Smooth muscle cell (in vitro differentiated cells): ENCODE measurements around the gene UVSSA. TPM values are rescaled to one million over a fixed set of nuclear protein-coding genes. Genes with fewer than 3 reads are reported as not detected.

ENCODE experiments used
- DNase-seq: peaks from one replicate; lab custom pipeline; 2025; ENCODE audit not compliant: unreplicated experiment; lab: John Stamatoyannopoulos, UW
- H2AFZ ChIP-seq: fragments of 200-600 bp; sonication (generic); 2 replicates; pipeline ENCODE4 v1.6.0; 2016; ENCODE audit warnings: antibody characterized with exemption, low read depth, mild to moderate bottlenecking
- H3F3A ChIP-seq: fragments of 200-600 bp; sonication (generic); 2 replicates; pipeline ENCODE4 v1.6.0; 2017; ENCODE audit warnings: antibody characterized with exemption, low read depth
- H3K27ac ChIP-seq: fragments of 200-600 bp; sonication (generic); 2 replicates; pipeline ENCODE4 v1.5.1; 2016; ENCODE audit warnings: low read depth, mild to moderate bottlenecking
- H3K27me3 ChIP-seq: fragments of 200-600 bp; sonication (generic); 2 replicates; pipeline ENCODE4 v1.6.1; 2016; ENCODE audit warnings: low read depth, mild to moderate bottlenecking
- H3K36me3 ChIP-seq: fragments of 200-600 bp; sonication (generic); 2 replicates; pipeline ENCODE4 v1.5.1; 2016; ENCODE audit warnings: low read depth
- H3K4me1 ChIP-seq: fragments of 200-600 bp; sonication (generic); 2 replicates; pipeline ENCODE4 v1.5.1; 2016; ENCODE audit warnings: low read depth
- H3K4me2 ChIP-seq: fragments of 200-600 bp; sonication (generic); 2 replicates; pipeline ENCODE4 v1.6.0; 2016; ENCODE audit warnings: mild to moderate bottlenecking
- H3K4me3 ChIP-seq: fragments of 200-600 bp; sonication (generic); 2 replicates; pipeline ENCODE4 v1.5.1; 2016; ENCODE audit warnings: mild to moderate bottlenecking
- H3K79me2 ChIP-seq: fragments of 200-600 bp; sonication (generic); 2 replicates; pipeline ENCODE4 v1.6.0; 2016; ENCODE audit warnings: low read depth, mild to moderate bottlenecking
- H3K9ac ChIP-seq: fragments of 200-600 bp; sonication (generic); 2 replicates; pipeline ENCODE4 v1.6.0; 2016; ENCODE audit warnings: low read depth
- H3K9me3 ChIP-seq: fragments of 200-600 bp; sonication (generic); replicated peaks from 2 replicates; pipeline ENCODE4 v1.5.1; 2016; ENCODE audit warnings: low read depth
- H4K20me1 ChIP-seq: fragments of 200-600 bp; sonication (generic); 2 replicates; pipeline ENCODE4 v1.6.0; 2016; ENCODE audit warnings: low read depth
- CTCF ChIP-seq: fragments of 200-600 bp; sonication (generic); IDR thresholded peaks from 2 replicates; pipeline ENCODE4 v1.5.1; 2017; ENCODE audit warnings: borderline replicate concordance, mild to moderate bottlenecking, antibody characterized with exemption; ENCODE audit not compliant: insufficient read depth, poor library complexity, severe bottlenecking
- WGBS: methylation state at CpG from one replicate; pipeline ENCODE4 v1.1.7; 2016; ENCODE audit warnings: low lambda C conversion rate; 5-methylcytosine and 5-hydroxymethylcytosine counted together
- polyA plus RNA-seq: library from polyadenylated mRNA; unstranded; fragments of >200 nt; fragmentation: Nextera tagmentation; extraction: Ambion mirVana; gene quantifications from 2 replicates; pipeline ENCODE4 v1.2.1, GENCODE V29; 2016
- total RNA-seq: library from RNA; depleted of rRNA; stranded (reverse); fragments of >200 nt; gene quantifications from 2 replicates; pipeline ENCODE4 v1.2.3, GENCODE V29; 2014

UVSSA gene
- total and polyA plus RNA-seq, 2 experiments from 2014 or later, result 9.0 to 13.0 TPM

- TF ChIP-seq CTCF, result no peak
- H2AFZ ChIP-seq, result no peak overlapping the region
- H3K27ac ChIP-seq, result no peak overlapping the region
- WGBS, result 67% methylated on average over 15 of the region's 15 CpGs
- peaks cover 78% of the 10 kb centered on the region for H3K27me3 ChIP-seq
- no peaks in the 10 kb centered on the region for H3K4me1 ChIP-seq
- H3K36me3 ChIP-seq, result no peaks in the 10 kb centered on the region
- H3K79me2 ChIP-seq, result no peaks in the 10 kb centered on the region
- no peaks in the 10 kb centered on the region for H4K20me1 ChIP-seq
- H3K9me3 ChIP-seq, result no peaks in the 10 kb centered on the region
- no peak overlapping the region for H3K9ac ChIP-seq
- H3K4me2 ChIP-seq, result no peak overlapping the region
- H3K4me3 ChIP-seq, result no peak overlapping the region
- DNase-seq, result no peak
- no peaks in the 10 kb centered on the region for H3F3A ChIP-seq
Observed at GRCh38 chr4:1412376-1413203, 65.6 kb downstream of the UVSSA start.

- Histone ChIP-seq H2AFZ (no peak overlapping the region), H3K4me3 (no peak overlapping the region), H3K9me3 (no peaks in the 10 kb centered on the region), H3K4me2 (no peak overlapping the region), H3K27me3 (peaks cover 73% of the 10 kb centered on the region), H3K9ac (no peak overlapping the region), H3K79me2 (no peaks in the 10 kb centered on the region), H4K20me1 (no peaks in the 10 kb centered on the region), H3K36me3 (no peaks in the 10 kb centered on the region), H3K27ac (no peak overlapping the region), H3K4me1 (no peaks in the 10 kb centered on the region), H3F3A (no peaks in the 10 kb centered on the region)
- WGBS, result 80% methylated on average over 16 of the region's 16 CpGs
- no peak for DNase-seq
- no peak for TF ChIP-seq CTCF
Observed at GRCh38 chr4:1413204-1413663, 66.2 kb downstream of the UVSSA start.

GRCh38 chr4:1413687-1414479 lies 66.9 kb downstream of the UVSSA start:
- Histone ChIP-seq H2AFZ (no peak overlapping the region), H3K9ac (no peak overlapping the region), H3K4me3 (no peak overlapping the region), H4K20me1 (no peaks in the 10 kb centered on the region), H3K9me3 (no peaks in the 10 kb centered on the region), H3K36me3 (no peaks in the 10 kb centered on the region), H3K4me1 (no peaks in the 10 kb centered on the region), H3K79me2 (no peaks in the 10 kb centered on the region), H3K27me3 (peaks cover 70% of the 10 kb centered on the region), H3K27ac (no peak overlapping the region), H3F3A (no peaks in the 10 kb centered on the region), H3K4me2 (no peak overlapping the region)
- WGBS, result 32% methylated on average over 56 of the region's 77 CpGs
- no peak for DNase-seq
- TF ChIP-seq CTCF, result no peak
